A549 (cell line): ENCODE results near the gene SLC22A14.

Experiments
- CBX2 ChIP-seq: fragments of 200-600 bp; sonication (generic); IDR thresholded peaks from 2 replicates; pipeline ENCODE4 v1.6.1; 2016; ENCODE audit warnings: low read depth, mild to moderate bottlenecking, borderline replicate concordance
- CBX8 ChIP-seq: fragments of 200-600 bp; sonication (generic); IDR thresholded peaks from 2 replicates; pipeline ENCODE4 v1.6.1; 2016
- ESRRA ChIP-seq: fragments of 150-350 bp; IDR thresholded peaks from 2 replicates; pipeline ENCODE4 v1.6.1; 2014; ENCODE audit warnings: mild to moderate bottlenecking, low read length, borderline replicate concordance
- FOXS1 ChIP-seq: fragments of 250-450 bp; sonication (Bioruptor Pico); IDR thresholded peaks from 2 replicates; pipeline ENCODE4 v1.5.0; 2020; ENCODE audit warnings: mild to moderate bottlenecking, moderate library complexity
- JUNB ChIP-seq: fragments of >200 bp; sonication (Bioruptor Twin); formaldehyde crosslinking; IDR thresholded peaks from 2 replicates; pipeline ENCODE4 v1.6.1; 2016
- NPAS2 ChIP-seq: fragments of 250-450 bp; sonication (Bioruptor Pico); IDR thresholded peaks from 2 replicates; pipeline ENCODE4 v1.8.0; 2022; ENCODE audit warnings: mild to moderate bottlenecking, moderate library complexity, borderline replicate concordance
- POLR2A ChIP-seq: IDR thresholded peaks from 2 replicates; pipeline ENCODE4 v1.6.1; 2012; ENCODE audit warnings: mild to moderate bottlenecking, low read length
- TF ChIP-seq, protein P1 (sequence below): fragments of >200 bp; sonication (Bioruptor Twin); formaldehyde crosslinking; IDR thresholded peaks from 3 replicates; pipeline ENCODE4 v1.5.1; 2016

DNA sequence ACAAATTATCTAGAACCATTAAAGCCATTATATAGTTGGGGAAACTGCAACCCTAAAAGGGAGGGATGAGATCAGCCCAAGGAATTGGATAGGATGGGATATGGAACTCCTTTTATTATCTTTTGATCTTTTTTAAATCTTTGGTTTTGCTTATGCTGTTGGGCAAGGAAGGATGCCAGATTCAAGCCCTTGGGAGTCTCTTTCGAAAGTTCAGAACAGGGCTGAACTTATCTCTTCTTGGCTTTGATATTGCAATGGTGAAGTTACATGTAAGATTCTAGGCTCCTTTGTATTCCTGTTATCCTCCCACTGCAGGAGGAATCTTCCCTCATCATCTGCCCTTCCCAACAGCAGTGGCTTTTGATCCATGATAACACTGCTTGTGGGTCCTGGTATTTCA, 26.5 kb upstream of the SLC22A14 start:
- no peak for TF ChIP-seq FOXS1 (CRISPR knock-in tag)
- TF ChIP-seq JUNB: no peak
- TF ChIP-seq NPAS2: no peak
- TF ChIP-seq CBX2: no peak
- no peak for TF ChIP-seq CBX8
- TF ChIP-seq ESRRA: no peak
- TF ChIP-seq, protein P1, sequence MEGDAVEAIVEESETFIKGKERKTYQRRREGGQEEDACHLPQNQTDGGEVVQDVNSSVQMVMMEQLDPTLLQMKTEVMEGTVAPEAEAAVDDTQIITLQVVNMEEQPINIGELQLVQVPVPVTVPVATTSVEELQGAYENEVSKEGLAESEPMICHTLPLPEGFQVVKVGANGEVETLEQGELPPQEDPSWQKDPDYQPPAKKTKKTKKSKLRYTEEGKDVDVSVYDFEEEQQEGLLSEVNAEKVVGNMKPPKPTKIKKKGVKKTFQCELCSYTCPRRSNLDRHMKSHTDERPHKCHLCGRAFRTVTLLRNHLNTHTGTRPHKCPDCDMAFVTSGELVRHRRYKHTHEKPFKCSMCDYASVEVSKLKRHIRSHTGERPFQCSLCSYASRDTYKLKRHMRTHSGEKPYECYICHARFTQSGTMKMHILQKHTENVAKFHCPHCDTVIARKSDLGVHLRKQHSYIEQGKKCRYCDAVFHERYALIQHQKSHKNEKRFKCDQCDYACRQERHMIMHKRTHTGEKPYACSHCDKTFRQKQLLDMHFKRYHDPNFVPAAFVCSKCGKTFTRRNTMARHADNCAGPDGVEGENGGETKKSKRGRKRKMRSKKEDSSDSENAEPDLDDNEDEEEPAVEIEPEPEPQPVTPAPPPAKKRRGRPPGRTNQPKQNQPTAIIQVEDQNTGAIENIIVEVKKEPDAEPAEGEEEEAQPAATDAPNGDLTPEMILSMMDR: no peak
- TF ChIP-seq POLR2A: no peak
